ENCODE results near the gene HSD17B11. TPM values are rescaled to one million over a fixed set of nuclear protein-coding genes. Genes with fewer than 3 reads are reported as not detected.
"Not testable (repeated sequence)": the region's sequence is repeated elsewhere in the genome, so short reads cannot be mapped to it uniquely, and the experiment has no call there.

The HSD17B11 gene
- total RNA-seq, 1 experiment from 2014 or later, result 47.4 TPM

GRCh38 chr4:87299898-87300297 lies 91.1 kb downstream of the HSD17B11 start (continued):
- TF ChIP-seq, protein P1, sequence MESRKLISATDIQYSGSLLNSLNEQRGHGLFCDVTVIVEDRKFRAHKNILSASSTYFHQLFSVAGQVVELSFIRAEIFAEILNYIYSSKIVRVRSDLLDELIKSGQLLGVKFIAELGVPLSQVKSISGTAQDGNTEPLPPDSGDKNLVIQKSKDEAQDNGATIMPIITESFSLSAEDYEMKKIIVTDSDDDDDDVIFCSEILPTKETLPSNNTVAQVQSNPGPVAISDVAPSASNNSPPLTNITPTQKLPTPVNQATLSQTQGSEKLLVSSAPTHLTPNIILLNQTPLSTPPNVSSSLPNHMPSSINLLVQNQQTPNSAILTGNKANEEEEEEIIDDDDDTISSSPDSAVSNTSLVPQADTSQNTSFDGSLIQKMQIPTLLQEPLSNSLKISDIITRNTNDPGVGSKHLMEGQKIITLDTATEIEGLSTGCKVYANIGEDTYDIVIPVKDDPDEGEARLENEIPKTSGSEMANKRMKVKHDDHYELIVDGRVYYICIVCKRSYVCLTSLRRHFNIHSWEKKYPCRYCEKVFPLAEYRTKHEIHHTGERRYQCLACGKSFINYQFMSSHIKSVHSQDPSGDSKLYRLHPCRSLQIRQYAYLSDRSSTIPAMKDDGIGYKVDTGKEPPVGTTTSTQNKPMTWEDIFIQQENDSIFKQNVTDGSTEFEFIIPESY (IDR thresholded peaks at IDR 0.05; ENCODE audit: extremely low read depth, insufficient replicate concordance, low read length), result no peak
- no peak for TF ChIP-seq EGR1 (IDR thresholded peaks at IDR 0.05; ENCODE audit: low read depth)
- TF ChIP-seq EZH2phosphoT487 (IDR thresholded peaks at IDR 0.05; ENCODE audit: borderline replicate concordance), result no peak
- TF ChIP-seq SIN3A (IDR thresholded peaks at IDR 0.05; ENCODE audit: low read depth), result no peak
- TF ChIP-seq SRF (IDR thresholded peaks at IDR 0.05; ENCODE audit: low read depth), result no peak
- TF ChIP-seq ZFX (IDR thresholded peaks at IDR 0.05), result no peak
- TF ChIP-seq MAX (IDR thresholded peaks at IDR 0.05), result no peak
- no peak for TF ChIP-seq SP1 (IDR thresholded peaks at IDR 0.05; ENCODE audit: low read depth)
- TF ChIP-seq FOSL1 (IDR thresholded peaks at IDR 0.05; ENCODE audit: low read depth), result no peak
- TF ChIP-seq YY1 (IDR thresholded peaks at IDR 0.05; ENCODE audit: extremely low read depth, insufficient replicate concordance, low read depth, low read length), result no peak

DNA sequence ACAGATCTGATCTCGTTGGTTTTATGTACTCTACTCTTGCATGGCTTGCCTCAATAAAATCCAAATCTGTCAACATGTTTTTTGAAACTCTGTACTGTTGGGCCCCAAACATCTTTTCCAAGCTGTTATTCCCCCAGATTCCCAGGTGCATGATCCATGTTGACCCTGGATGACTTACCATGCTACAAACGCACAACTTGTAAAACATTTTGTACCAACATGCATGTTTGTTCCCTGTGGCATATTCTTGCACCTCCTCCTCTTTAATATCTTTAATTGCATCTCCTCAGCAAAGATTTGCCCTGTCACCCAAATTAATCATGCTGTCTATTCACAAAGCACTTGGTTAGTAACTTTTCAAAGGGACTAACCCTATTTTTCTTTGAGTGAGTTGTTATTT lies 92.6 kb downstream of the HSD17B11 start:
- no peaks in the 10 kb centered on the region for H3K4me1 ChIP-seq (ENCODE audit: control insufficient read depth in 1 of 2, insufficient read depth in 2 of 2, low read length in 2 of 2)
- ChIA-PET RAD21 (ENCODE audit: low non-redundant PET in 1 of 2, low total read pairs in 2 of 2, uncharacterized antibody in 2 of 2, unreplicated experiment in 2 of 2) (no interaction called here), POLR2A (no interaction called here), CTCF (no interaction called here)
- no peaks in the 10 kb centered on the region for H4K20me1 ChIP-seq (ENCODE audit: insufficient read depth)
- H3K79me2 ChIP-seq (ENCODE audit: insufficient read depth, low read length), result no peaks in the 10 kb centered on the region
- no peaks in the 10 kb centered on the region for H3K27me3 ChIP-seq (ENCODE audit: insufficient read depth, low read length)
- H2AFZ ChIP-seq (ENCODE audit: low read depth, low read length, poor library complexity, severe bottlenecking), result no peak overlapping the region
- DNase-seq (ENCODE audit: low read depth, low spot score) (no peak), ATAC-seq (no peak)
- H3K9ac ChIP-seq (ENCODE audit: low read length), result no peak overlapping the region
- intact Hi-C loops (cut with micrococcal nuclease), result no loop called here
- BruUV-seq (replicated peaks), result no TSS peak
- TF ChIP-seq JUND (IDR thresholded peaks at IDR 0.05) (no peak), EZH2 (IDR thresholded peaks at IDR 0.05) (no peak), POLR2AphosphoS5 (IDR thresholded peaks at IDR 0.05; ENCODE audit: low read depth, low read length) (no peak), SP1 (IDR thresholded peaks at IDR 0.05; ENCODE audit: low read depth) (no peak)
- TF ChIP-seq, protein P2, sequence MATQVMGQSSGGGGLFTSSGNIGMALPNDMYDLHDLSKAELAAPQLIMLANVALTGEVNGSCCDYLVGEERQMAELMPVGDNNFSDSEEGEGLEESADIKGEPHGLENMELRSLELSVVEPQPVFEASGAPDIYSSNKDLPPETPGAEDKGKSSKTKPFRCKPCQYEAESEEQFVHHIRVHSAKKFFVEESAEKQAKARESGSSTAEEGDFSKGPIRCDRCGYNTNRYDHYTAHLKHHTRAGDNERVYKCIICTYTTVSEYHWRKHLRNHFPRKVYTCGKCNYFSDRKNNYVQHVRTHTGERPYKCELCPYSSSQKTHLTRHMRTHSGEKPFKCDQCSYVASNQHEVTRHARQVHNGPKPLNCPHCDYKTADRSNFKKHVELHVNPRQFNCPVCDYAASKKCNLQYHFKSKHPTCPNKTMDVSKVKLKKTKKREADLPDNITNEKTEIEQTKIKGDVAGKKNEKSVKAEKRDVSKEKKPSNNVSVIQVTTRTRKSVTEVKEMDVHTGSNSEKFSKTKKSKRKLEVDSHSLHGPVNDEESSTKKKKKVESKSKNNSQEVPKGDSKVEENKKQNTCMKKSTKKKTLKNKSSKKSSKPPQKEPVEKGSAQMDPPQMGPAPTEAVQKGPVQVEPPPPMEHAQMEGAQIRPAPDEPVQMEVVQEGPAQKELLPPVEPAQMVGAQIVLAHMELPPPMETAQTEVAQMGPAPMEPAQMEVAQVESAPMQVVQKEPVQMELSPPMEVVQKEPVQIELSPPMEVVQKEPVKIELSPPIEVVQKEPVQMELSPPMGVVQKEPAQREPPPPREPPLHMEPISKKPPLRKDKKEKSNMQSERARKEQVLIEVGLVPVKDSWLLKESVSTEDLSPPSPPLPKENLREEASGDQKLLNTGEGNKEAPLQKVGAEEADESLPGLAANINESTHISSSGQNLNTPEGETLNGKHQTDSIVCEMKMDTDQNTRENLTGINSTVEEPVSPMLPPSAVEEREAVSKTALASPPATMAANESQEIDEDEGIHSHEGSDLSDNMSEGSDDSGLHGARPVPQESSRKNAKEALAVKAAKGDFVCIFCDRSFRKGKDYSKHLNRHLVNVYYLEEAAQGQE (IDR thresholded peaks at IDR 0.05; ENCODE audit: low read depth), result no peak
- H3K36me3 ChIP-seq (ENCODE audit: control insufficient read depth in 1 of 2, insufficient read depth in 2 of 2, low read length in 2 of 2), result no peaks in the 10 kb centered on the region
- no peak overlapping the region for H3K27ac ChIP-seq (ENCODE audit: low read depth, low read length)
- H3K9me3 ChIP-seq (ENCODE audit: control insufficient read depth in 1 of 2, insufficient read depth in 1 of 2, low read depth in 1 of 2, low read length in 2 of 2), result no peaks in the 10 kb centered on the region
- no peak overlapping the region for H3K4me3 ChIP-seq (replicated peaks in 1 of 2; ENCODE audit: low read depth in 1 of 2, low read length in 2 of 2)
- H3K9me2 ChIP-seq (ENCODE audit: insufficient read depth), result no peaks in the 10 kb centered on the region
- no peak overlapping the region for H3K4me2 ChIP-seq (ENCODE audit: low read length)

- H3K9me2 ChIP-seq (ENCODE audit: insufficient read depth); H3K4me1 ChIP-seq (ENCODE audit: control insufficient read depth in 1 of 2, insufficient read depth in 2 of 2, low read length in 2 of 2); H3K27ac ChIP-seq (ENCODE audit: low read depth, low read length); ATAC-seq; H2AFZ ChIP-seq (ENCODE audit: low read depth, low read length, poor library complexity, severe bottlenecking); BruUV-seq (replicated peaks); H3K4me3 ChIP-seq (replicated peaks in 1 of 2; ENCODE audit: low read depth in 1 of 2, low read length in 2 of 2); POLR2A ChIA-PET; H4K20me1 ChIP-seq (ENCODE audit: insufficient read depth); H3K9ac ChIP-seq (ENCODE audit: low read length); H3K36me3 ChIP-seq (ENCODE audit: control insufficient read depth in 1 of 2, insufficient read depth in 2 of 2, low read length in 2 of 2); H3K4me2 ChIP-seq (ENCODE audit: low read length); intact Hi-C loops (cut with micrococcal nuclease); RAD21 ChIA-PET (ENCODE audit: low non-redundant PET in 1 of 2, low total read pairs in 2 of 2, uncharacterized antibody in 2 of 2, unreplicated experiment in 2 of 2); H3K79me2 ChIP-seq (ENCODE audit: insufficient read depth, low read length); H3K9me3 ChIP-seq (ENCODE audit: control insufficient read depth in 1 of 2, insufficient read depth in 1 of 2, low read depth in 1 of 2, low read length in 2 of 2); CTCF ChIA-PET; H3K27me3 ChIP-seq (ENCODE audit: insufficient read depth, low read length); DNase-seq (ENCODE audit: low read depth, low spot score): not testable (repeated sequence)
Observed at GRCh38 chr4:87294911-87295310, 96.1 kb downstream of the HSD17B11 start.
